Epidermal melanocyte (primary cell): ENCODE data around the gene NGF.

Experiments used
- DNase-seq: peaks from one replicate; pipeline ENCODE4 v3.0.0; 2011; ENCODE audit warnings: low spot score; ENCODE audit not compliant: insufficient read length

The NGF gene

DNA sequence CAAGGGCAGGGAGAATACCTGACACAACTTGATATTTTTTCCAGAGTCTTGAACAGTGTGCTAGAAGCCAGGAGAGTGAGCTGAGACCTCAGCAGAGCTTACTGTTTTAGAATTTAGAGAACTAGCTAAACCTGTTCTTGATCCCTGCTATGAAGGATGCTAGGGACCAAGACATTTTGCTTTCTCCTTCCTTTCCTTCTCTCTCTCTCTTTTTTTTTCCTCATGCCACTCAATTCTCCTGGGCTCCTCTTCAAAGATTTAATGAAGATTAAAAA lies 99.0 kb downstream of the NGF start:
- no peak for DNase-seq

DNA sequence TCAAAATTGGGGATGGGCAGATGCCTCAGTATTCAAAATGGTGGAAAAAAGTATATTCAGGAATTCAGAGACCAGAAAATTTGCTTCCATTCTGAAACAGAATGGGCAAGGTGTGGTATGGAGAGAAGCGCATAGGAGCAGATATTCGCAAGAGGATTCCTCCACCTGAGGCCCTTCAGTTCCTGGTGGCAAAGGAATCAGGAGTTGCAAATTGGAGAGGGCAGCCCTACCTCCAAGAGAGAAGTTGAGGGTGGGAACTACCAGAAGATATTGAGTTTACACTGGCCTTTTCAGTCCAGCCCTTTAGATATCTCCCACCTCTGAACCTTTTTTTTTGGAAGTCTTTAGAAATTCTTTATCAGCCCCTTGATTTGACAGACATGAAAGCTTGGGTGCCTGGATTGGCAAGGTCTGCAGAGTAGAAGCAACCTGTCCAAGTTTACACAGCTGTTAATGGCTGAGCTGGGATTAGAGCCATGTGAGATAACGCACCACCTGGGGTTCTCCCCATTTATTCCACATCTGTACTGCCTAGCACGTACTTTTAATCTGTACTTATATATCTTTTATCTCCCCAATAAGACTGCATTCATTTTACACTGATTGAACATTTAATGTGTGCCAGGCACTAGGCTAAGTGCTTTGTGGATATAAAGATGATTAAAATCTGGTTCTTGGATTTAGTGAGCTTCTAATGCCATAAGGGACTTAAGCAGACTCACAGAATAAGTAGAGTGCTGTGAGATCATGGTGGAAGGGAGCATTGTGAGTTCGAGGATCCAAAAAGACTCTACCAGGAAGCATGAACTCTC lies 99.5 kb downstream of the NGF start:
- DNase-seq = no peak

DNA sequence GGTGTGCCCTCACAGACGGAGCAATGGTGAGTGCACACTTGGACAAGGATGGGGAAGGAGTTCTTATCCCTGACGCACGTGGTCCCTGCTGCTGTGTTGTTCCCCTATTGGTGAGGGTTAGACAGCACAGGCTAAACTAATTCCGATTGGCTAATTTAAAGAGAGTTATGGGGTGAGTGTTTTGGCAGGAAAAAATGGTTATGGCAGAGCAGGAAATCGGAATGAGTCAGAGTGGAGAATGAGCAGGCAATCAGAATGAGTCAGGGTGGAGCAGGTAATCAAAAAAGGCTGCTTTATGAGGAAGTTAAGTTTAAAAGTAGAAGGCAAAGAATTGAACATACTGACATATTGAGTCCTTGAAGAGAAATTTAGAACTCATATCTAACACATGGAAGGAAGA lies 100.5 kb downstream of the NGF start:
- no peak for DNase-seq

DNA sequence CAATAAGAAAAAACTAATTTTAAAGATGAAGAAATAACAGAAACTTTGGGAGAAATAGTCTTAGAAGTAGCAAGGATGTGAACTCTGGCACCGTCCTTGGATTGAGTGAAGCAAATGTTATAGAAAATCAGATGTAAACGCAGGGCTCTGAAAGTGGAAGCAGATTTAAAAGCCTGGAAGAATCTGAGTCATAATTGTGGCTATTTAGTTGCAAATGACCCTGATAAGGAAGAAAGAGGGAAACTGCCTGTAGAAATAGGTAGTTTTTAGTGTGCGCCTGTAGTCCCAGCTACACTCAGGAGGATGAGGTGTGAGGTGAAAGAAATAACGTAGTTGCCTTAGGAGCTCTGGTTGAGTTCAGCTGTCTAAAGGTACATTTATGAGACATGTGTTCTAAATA lies 101.0 kb downstream of the NGF start:
- no peak for DNase-seq
